D721Med (cell line): ENCODE data around the gene EMP1.

Experiments
- DNase-seq: peaks from one replicate; pipeline ENCODE4 v3.0.0; 2011; ENCODE audit warnings: low spot score; ENCODE audit not compliant: insufficient read length
- FAIRE-seq: peaks from 2 replicates; lab custom pipeline; 2011; peaks lifted over from hg19 to GRCh38; lab: Jason Lieb, UNC
- CTCF ChIP-seq: IDR thresholded peaks from 2 replicates; pipeline ENCODE4 v1.5.1; 2012; ENCODE audit warnings: mild to moderate bottlenecking, control low read depth; ENCODE audit not compliant: insufficient read depth; ENCODE audit errors: missing control alignments

Gene EMP1

GRCh38 chr12:13210236-13211190 is 14.0 kb downstream of the EMP1 start:
- DNase-seq (no peak), FAIRE-seq (no peak)
- TF ChIP-seq CTCF: no peak

GRCh38 chr12:13211191-13211858 is 14.8 kb downstream of the EMP1 start:
- no peak for TF ChIP-seq CTCF
- DNase-seq (no peak), FAIRE-seq (no peak)

- peak; percentile 89 for TF ChIP-seq CTCF
- DNase-seq: peak; percentile 36
Observed at GRCh38 chr12:13211859-13212664, 15.5 kb downstream of the EMP1 start.

GRCh38 chr12:13215056-13215455 is 18.5 kb downstream of the EMP1 start:
- no peak for DNase-seq
- FAIRE-seq: no peak
- TF ChIP-seq CTCF: no peak

More at GRCh38 chr12:13211859-13212664, 15.5 kb downstream of the EMP1 start:
- peak; percentile 41 for FAIRE-seq

- TF ChIP-seq CTCF: no peak
- DNase-seq: no peak
- no peak for FAIRE-seq
Observed at GRCh38 chr12:13218641-13219040, 22.1 kb downstream of the EMP1 start.

GRCh38 chr12:13219320-13219719 is 22.8 kb downstream of the EMP1 start:
- no peak for DNase-seq
- no peak for FAIRE-seq
- no peak for TF ChIP-seq CTCF
